GM21447 (cell line): ENCODE measurements around the gene CD200.
A peak's percentile ranks its signal among the peaks of the same experiment; 100 is the strongest.

Experiments
- ATAC-seq: cut with Tn5 transposase; IDR thresholded peaks from one replicate; pipeline ENCODE4 v1.9.1; 2021; ENCODE audit not compliant: unreplicated experiment

The CD200 gene

DNA sequence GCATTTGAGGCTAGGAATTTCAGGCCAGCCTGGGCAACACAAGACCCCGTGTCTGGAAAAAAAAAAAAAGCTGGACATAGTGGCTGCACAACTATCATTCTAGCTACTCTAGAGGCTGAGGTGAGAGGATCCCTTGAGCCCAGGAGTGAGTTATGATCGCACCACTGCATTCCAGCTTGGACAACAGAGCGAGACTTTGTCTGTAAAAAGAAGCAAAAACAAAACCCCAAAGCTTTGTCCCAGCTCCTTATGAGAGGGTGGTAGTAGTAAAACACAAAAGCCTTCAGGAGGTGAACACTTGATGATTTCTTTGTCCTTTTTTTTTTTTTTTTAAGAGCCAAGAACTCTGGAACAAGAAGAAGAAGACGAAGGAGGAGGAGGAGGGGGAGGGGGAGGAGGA is 1.1 kb upstream of the CD200 start:
- no peak for ATAC-seq

GRCh38 chr3:112333381-112334317 is 693 bp downstream of the CD200 start:
- peak; percentile 46 for ATAC-seq

- ATAC-seq: no peak
Measured at GRCh38 chr3:112334691-112335433, 1.9 kb downstream of the CD200 start.

DNA sequence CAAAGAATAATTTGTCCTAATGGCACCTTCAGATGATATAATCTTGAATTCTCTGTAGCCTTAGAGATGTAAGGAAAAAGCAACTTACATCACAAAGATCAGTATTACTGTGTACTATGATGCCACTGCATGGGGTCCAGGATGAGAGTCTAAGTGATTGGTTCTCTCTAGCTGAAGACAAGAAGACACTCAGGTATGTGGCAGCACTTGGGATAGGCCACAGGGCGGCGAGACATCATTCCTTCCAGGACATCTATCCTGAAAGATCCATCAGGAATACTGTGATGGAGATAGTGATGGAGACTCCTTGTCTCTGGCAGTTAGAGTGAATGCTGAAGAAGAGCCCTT is 2.5 kb downstream of the CD200 start:
- ATAC-seq: no peak

DNA sequence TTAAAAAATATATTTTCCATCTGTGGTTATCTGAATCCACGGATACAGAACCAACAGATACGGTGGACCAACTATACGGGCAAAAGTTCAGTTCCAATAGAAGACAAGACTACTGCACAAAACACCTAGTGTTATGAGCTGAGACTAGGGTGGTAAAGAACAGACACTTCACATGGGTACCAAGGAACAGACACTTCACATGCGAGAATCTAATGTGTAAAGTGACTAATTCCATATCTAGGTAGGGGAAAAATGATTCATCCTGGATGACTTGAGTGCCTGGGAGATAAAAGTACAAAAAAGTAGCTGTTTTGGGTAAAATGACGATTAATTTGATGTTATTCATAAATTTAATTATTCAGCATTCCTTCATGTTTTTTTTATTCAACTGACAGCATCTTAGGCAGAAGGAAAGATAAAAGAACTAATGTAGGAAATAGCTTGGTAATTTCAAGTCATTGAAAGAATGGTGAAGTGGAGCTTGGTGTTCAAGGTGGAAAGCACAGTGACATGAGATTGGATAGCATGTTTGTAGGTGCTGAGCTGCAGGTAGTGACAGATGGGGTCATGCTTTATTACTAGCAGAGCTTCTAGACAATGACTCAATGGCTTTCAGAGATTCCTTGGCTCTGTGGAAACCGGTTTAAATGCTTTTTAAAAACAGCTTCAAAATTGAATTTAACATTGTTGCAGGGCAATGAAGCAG is 5.2 kb downstream of the CD200 start:
- ATAC-seq: no peak

DNA sequence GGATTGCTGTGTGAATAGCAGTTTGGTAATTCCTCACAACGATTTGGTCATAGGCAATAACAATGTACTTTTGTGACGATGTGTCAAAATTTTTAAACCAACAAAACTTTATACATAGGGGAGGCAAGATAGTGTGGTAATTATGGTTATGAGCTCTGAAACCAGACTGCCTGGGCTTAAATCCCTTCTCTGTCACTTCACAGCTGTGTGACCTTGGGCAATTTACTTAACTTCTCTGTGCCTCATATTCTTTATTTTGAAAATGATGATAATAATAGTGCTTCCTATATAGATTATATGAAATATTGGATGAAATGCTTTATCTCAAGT is 5.7 kb downstream of the CD200 start:
- ATAC-seq: no peak

DNA sequence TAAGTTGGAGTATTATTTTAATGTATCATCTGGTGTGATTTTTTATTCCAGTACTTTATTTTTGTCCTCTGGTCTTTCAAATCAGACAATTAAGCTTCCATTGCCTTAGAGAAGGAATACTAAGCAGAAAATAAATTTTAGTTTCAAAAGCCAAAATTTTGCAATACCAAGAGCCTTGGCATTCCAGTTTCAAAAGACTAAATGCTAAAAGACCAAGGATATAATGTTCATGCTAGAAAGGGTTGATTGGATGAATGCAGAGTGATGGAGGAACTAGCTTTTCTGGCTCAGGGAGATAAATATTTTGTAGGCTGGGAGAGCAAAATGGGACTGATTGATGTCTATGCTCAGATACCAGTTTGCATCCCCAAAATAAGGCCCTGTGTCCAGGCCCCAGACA is 6.2 kb downstream of the CD200 start:
- ATAC-seq: no peak

DNA sequence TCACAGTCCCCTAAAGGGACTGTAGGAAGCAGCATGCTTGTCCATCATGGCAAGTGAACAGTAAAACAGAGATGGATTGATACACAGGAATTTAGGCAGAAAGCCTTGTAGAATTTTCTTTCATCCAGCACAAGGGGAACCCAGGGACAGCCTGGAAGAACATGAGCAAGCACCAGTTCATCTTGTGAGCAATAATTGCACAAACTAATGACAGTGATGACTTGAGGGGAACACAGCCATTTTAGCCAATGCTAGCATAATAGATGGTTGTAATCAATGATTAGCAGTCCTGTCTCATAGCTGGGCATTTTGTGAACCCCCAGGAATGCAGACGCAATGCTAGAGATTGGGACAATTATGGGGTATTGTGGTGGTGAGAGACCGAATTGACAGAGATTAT is 6.7 kb downstream of the CD200 start:
- no peak for ATAC-seq

DNA sequence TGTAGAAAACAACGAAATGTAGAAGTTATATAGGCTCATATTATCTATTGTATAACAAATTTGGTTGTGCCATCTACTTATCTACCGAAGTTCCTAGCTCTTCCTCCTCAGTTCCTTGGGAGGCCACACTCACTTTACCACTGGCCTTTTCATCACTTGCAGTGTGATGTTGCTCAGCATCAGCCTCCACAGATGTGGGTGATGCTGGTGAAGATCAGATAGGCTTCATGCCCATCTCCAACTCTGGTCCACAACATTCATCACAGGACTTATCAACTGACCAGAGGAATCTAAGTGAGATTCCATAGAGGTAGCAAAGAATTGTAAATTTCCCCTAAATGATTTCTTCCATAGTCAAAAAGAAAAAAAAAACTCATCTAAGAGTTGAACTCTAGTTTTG is 8.4 kb downstream of the CD200 start:
- ATAC-seq: no peak

GRCh38 chr3:112345681-112346080 is 12.7 kb downstream of the CD200 start:
- ATAC-seq: no peak

DNA sequence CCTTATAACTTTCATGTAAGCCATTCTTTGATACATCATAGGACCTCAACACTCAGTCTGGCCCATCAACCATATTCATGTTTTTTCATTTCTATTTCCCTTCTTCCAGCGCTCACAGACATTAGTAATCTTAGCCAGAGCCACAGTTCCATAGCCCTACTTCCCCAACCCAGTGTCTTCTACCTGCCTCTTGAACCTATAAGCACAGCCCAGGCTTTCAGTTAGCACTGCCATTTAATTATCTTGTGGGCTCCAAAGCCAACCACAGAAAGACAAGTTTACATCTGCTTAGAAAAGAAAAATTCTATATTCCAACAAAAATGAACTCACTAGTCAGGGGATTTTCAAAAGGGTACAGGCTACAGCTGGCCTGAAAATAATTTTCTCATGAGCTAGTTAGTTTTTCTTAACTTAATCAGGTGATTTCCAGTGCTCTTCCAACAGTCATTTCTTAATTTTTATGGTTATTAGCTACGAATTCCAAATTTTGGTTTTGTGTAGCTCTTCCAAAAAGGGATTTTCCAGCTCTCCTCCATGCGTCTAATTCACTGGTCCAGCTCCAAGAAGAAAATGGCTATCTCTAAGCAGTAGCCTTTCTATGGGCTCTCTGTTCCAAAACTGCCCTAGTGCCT is 13.7 kb downstream of the CD200 start:
- no peak for ATAC-seq

GRCh38 chr3:112348943-112349342 is 16.0 kb downstream of the CD200 start:
- no peak for ATAC-seq

DNA sequence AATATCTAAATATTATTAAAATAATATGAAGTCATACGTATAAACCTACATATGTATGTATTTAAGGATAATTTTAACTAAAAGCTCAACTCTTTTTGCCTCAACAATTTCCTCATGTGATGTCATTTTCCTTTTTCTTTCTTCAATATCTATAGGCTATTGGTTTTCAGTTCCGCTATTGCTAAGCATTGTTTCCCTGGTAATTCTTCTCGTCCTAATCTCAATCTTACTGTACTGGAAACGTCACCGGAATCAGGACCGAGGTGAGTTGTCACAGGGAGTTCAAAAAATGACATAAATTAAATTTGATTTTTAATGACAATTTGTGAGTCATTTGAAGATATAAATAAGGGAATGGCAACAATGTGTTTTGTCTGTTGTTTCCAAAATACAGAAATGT is 16.6 kb downstream of the CD200 start:
- ATAC-seq: no peak

DNA sequence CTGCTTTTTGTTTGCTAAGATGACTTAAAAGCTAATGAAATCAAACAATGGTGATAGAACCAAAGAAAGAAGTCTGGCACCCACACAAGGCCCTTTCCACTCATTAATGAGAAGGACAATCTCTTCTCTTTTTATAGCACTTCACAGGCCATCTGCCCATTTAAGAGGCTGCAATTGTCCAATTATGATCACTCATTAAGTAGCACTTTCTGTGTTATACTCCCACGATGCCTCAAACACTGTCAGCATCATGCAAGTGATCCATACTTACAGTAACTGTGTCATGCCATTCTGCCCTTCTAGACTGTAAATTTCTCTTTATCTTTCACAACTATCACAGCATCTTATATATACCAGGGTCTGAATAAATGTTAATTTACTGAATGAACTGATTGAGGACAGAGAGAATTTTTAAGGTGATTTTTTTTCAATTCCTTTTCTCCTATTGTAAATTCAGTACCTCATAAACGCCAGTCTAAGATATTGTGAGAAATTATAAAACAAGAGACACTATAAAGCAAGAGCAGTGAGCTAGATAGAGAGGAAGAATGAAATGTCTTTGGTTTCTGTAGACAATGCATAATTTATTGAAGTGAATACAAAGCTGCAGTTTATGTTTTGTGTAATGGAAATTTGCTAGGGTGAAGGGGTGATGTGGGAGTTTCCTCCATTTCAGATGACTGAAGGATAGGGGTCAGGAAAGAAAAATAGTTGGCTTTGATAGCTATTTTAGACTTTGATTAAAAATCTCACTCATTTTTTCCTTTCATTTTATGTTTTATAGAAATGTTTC is 17.3 kb downstream of the CD200 start:
- no peak for ATAC-seq

DNA sequence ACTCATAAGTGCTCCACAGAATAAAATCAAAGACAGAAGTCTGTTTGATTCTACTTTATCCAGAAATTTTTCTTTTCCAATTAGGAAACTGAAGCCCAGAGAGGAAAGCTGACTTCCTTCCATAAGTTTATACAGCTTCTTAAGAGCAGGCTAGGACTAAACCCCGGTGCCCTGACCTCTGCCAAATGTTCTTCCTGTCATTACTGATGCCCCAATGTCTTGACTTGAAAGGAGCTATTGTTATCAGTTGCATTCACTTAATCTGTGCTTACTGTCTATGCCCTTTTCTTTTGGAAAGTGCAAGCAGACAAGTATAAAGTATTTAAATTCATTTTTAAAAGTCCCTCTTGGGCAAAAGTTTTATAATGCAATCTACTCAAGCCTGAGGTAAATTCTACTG is 18.1 kb downstream of the CD200 start:
- ATAC-seq: no peak

DNA sequence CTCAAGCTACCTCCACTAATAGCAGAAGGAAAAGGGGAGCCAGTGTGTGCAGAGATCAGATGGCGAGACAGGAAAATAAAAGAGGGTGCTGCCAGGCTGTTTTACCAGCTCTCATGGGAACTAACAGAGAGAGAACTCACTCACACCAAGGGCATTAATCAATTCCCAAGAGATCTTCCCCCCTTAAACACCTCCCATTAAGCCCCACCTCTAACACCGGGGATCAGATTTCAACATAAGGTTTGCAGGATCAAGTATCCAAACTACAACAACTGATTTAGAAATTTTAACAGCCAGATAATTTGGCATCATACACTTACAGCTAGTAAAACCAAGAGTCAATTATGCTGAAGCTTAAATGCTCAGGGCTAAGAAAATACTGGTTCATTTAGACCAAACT is 18.9 kb downstream of the CD200 start:
- no peak for ATAC-seq

DNA sequence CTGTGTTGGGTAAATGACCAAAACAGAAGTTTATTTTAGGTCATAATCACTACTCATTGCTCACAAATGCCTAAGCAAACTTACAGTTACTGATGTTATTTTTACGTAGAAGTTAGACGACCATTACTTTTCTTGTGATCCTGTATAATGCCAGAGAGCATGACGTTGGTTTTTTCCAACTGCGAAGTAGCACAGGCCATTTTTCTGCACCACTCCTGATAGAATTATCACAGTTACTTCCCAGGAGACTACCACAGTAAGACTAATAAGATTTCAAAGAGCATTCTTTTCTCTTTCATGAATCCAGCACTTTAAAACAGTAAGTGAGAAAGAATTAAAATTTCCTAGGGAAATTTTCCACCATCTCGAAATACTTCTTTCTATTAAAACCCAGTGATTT is 19.8 kb downstream of the CD200 start:
- no peak for ATAC-seq

DNA sequence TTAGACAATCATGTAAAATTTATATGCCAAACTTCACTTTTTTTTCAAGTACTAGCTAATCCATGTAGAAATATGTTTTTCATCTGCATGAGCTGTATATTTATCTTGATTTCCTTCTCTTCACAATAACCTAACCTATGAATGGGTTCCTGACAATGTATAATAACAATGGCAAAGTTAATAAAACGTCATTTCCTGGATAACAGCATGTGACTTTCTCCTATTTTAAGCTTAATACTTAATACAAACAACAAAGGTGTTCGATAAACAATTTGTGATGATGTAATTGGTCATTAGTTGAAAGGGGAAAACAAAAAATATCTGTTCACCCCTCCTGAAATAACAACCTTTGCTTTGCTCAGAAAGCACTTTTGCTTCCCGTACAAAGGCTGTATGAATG is 20.4 kb downstream of the CD200 start:
- ATAC-seq: no peak

GRCh38 chr3:112354642-112355306 is 21.8 kb downstream of the CD200 start:
- ATAC-seq: no peak

DNA sequence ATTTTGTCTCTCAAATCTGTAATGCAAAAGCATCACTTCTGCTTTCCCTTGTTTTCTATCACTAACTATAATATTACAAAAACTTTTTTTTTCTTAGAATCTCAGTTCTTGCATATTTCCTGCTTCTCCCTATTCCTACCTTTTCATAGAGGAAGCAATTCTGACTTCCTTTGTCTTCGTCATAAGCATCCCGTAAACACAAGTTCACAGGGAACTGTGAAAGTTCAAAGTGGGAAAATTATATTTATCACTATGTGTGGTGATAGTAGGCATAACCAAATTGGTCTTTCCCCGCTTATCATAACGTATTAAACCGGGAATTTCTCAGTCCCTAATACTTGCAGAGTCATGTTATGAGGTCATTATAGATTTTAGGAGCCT is 22.3 kb downstream of the CD200 start:
- ATAC-seq: no peak
